Tibial nerve (tissue), 4 donors: Measurements from ENCODE around the gene KRT71.

Source experiments
- CTCF ChIP-seq, 5 experiments: fragments of 200-600 bp in 3 of 5; fragments of 450-650 bp in 2 of 5; sonication (generic) in 3 of 5; IDR thresholded peaks; one replicate each; pipeline ENCODE4 v1.5.1; 2016 to 2019; ENCODE audit warnings: antibody characterized with exemption in 5 of 5, mild to moderate bottlenecking in 3 of 5, moderate library complexity in 2 of 5
- EP300 ChIP-seq, 2 donors: sonication (generic); formaldehyde crosslinking; IDR thresholded peaks; one replicate each; pipeline ENCODE4 v1.6.1; 2017; ENCODE audit warnings: antibody characterized with exemption in 2 of 2, mild to moderate bottlenecking in 1 of 2

- TF ChIP-seq CTCF (IDR thresholded peaks at IDR 0.05) (no peak), EP300 (IDR thresholded peaks at IDR 0.05) (no peak)
Measured at GRCh38 chr12:52529417-52529816, 23.5 kb downstream of the KRT71 start.
